ENCODE measurements around the gene TMEM25. TPM values are rescaled to one million over a fixed set of nuclear protein-coding genes. Genes with fewer than 3 reads are reported as not detected.
"Not testable (repeated sequence)": the region's sequence is repeated elsewhere in the genome, so short reads cannot be mapped to it uniquely, and the experiment has no call there.

Gene TMEM25
- total RNA-seq, 1 donor from 2014 or later, result 47.3 TPM

- Mint-ChIP-seq H3K27me3 (no peaks in the 10 kb centered on the region), H3K4me1 (ENCODE audit: unreplicated experiment) (peaks cover 15% of the 10 kb centered on the region), H3K4me3 (peak overlapping the region; percentile 83), H3K27ac (no peak overlapping the region), H3K36me3 (peaks cover 3% of the 10 kb centered on the region), H3K9me3 (no peaks in the 10 kb centered on the region)
- DNase-seq (ENCODE audit: extremely low spot score, unreplicated experiment), result no peak
- no peak for TF ChIP-seq CTCF (conservative IDR thresholded peaks at IDR 0.05)
These were observed 34.1 kb downstream of the TMEM25 start for GRCh38 chr11:118565051-118565450.

- peaks cover 29% of the 10 kb centered on the region for H3K4me1 Mint-ChIP-seq (ENCODE audit: unreplicated experiment)
- no peak overlapping the region for H3K4me3 Mint-ChIP-seq
- TF ChIP-seq CTCF (conservative IDR thresholded peaks at IDR 0.05), result no peak
These were observed 38.7 kb downstream of the TMEM25 start for GRCh38 chr11:118569670-118570069.

GRCh38 chr11:118570787-118571186, 39.8 kb downstream of the TMEM25 start:
- Mint-ChIP-seq H3K27me3 (no peaks in the 10 kb centered on the region), H3K4me3 (peak overlapping the region; percentile 98), H3K36me3 (peaks cover 4% of the 10 kb centered on the region), H3K9me3 (no peaks in the 10 kb centered on the region), H3K4me1 (ENCODE audit: unreplicated experiment) (peaks cover 31% of the 10 kb centered on the region), H3K27ac (no peak overlapping the region)
- DNase-seq (ENCODE audit: extremely low spot score, unreplicated experiment), result no peak
- no peak for TF ChIP-seq CTCF (conservative IDR thresholded peaks at IDR 0.05)

More at GRCh38 chr11:118569670-118570069, 38.7 kb downstream of the TMEM25 start:
- Mint-ChIP-seq H3K27me3 (no peaks in the 10 kb centered on the region), H3K27ac (no peak overlapping the region), H3K9me3 (no peaks in the 10 kb centered on the region), H3K36me3 (peaks cover 4% of the 10 kb centered on the region)
- no peak for DNase-seq (ENCODE audit: extremely low spot score, unreplicated experiment)

- H3K36me3 Mint-ChIP-seq, H3K27me3 Mint-ChIP-seq, H3K9me3 Mint-ChIP-seq: not testable (repeated sequence)
- Mint-ChIP-seq H3K4me1 (ENCODE audit: unreplicated experiment) (peaks cover 33% of the 10 kb centered on the region), H3K27ac (peak overlapping the region; percentile 98), H3K4me3 (peak overlapping the region; percentile 98)
- peak; percentile 60 for DNase-seq (ENCODE audit: extremely low spot score, unreplicated experiment)
These were observed 40.7 kb downstream of the TMEM25 start for GRCh38 chr11:118571701-118572060.

- TF ChIP-seq CTCF (conservative IDR thresholded peaks at IDR 0.05), result no peak
- Mint-ChIP-seq H3K36me3 (peaks cover 4% of the 10 kb centered on the region), H3K4me3 (peak within 1 kb of the TSS; percentile 98), H3K27ac (peak within 1 kb of the TSS; percentile 98), H3K27me3 (no peaks in the 10 kb centered on the region), H3K4me1 (ENCODE audit: unreplicated experiment) (peaks cover 35% of the 10 kb centered on the region), H3K9me3 (no peaks in the 10 kb centered on the region)
- DNase-seq (ENCODE audit: extremely low spot score, unreplicated experiment), result peak; percentile 82
These were observed 41.3 kb downstream of the TMEM25 start, which contains the start of gene ARCN1 for GRCh38 chr11:118572061-118572980. Gene ARCN1, plus strand, starts transcription at chr11:118572409. Its CDS starts 139 bp downstream, at chr11:118572548.

GRCh38 chr11:118572981-118573550, 42.1 kb downstream of the TMEM25 start:
- Mint-ChIP-seq H3K27me3 (no peaks in the 10 kb centered on the region), H3K9me3 (no peaks in the 10 kb centered on the region), H3K36me3 (peaks cover 4% of the 10 kb centered on the region), H3K27ac (peak overlapping the region; percentile 98), H3K4me3 (peak overlapping the region; percentile 98), H3K4me1 (ENCODE audit: unreplicated experiment) (peaks cover 39% of the 10 kb centered on the region)
- peak; percentile 51 for DNase-seq (ENCODE audit: extremely low spot score, unreplicated experiment)
- TF ChIP-seq CTCF (conservative IDR thresholded peaks at IDR 0.05), result no peak

Data from type B pancreatic cell (in vitro differentiated cells).